Measurements from ENCODE around the gene IFT172.

The IFT172 gene

GRCh38 chr2:27492557-27492956 lies 3.0 kb upstream of the IFT172 start:
- no peak for DNase-seq (ENCODE audit: low read depth)
- TF ChIP-seq MYC (IDR thresholded peaks at IDR 0.05; ENCODE audit: low read depth, low read length) (no peak), CTCF (IDR thresholded peaks at IDR 0.05; ENCODE audit: low read depth, low read length) (no peak), POLR2A (IDR thresholded peaks at IDR 0.05; ENCODE audit: extremely low read depth, insufficient read length) (no peak)
- TF ChIP-seq, protein P1, sequence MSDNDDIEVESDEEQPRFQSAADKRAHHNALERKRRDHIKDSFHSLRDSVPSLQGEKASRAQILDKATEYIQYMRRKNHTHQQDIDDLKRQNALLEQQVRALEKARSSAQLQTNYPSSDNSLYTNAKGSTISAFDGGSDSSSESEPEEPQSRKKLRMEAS (IDR thresholded peaks at IDR 0.05; ENCODE audit: low read depth, low read length), result no peak
- no peak overlapping the region for H3K4me3 ChIP-seq (ENCODE audit: low read depth, low read length)

DNA sequence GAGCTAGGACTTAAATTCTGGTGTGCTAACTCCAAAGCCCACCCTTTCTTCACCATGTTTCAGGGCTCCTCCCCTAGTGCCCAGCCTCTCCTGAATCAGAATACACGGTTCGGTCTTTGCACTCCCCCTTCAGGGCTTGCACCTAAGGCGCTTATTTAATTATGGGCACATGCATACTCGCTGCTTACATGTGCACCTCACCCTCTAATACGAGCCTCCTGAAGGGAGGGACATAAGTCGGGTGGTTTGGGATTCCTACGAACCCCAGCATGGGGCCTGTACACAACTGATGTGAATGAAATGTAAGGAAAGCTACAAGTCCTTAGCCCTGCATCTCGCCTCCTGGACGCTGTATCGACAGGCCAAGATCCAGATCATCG lies 435 bp downstream of the IFT172 start:
- H3K4me3 ChIP-seq (ENCODE audit: low read depth, low read length), result peak overlapping the region; percentile 96
- peak; percentile 50 for DNase-seq (ENCODE audit: low read depth)
- TF ChIP-seq, protein P1 (IDR thresholded peaks at IDR 0.05; ENCODE audit: low read depth, low read length), result no peak

DNA sequence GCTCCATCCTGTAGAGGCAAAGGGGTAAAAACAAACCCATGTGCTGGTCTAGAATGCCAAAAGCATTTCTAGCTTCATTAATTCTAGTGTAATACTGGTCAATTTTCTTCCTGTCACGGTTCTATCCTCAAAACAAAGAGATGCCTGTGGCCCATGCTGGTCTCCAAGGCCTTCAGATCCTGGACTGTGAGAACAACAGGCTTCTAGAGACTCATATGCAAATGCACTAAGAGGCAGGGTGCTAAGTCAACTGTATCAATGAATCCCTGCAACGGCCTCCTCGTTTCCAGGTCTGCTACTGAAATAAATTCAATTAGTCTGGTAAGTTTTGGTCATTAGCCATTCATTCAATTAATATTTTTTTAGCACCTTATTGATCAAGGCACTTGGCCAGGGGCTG lies 4.0 kb downstream of the IFT172 start:
- TF ChIP-seq, protein P1 (IDR thresholded peaks at IDR 0.05; ENCODE audit: low read depth, low read length), result no peak
- TF ChIP-seq MYC (IDR thresholded peaks at IDR 0.05; ENCODE audit: low read depth, low read length) (no peak), POLR2A (IDR thresholded peaks at IDR 0.05; ENCODE audit: extremely low read depth, insufficient read length) (no peak), CTCF (IDR thresholded peaks at IDR 0.05; ENCODE audit: low read depth, low read length) (no peak)
- no peak overlapping the region for H3K4me3 ChIP-seq (ENCODE audit: low read depth, low read length)
- DNase-seq (ENCODE audit: low read depth), result no peak

DNA sequence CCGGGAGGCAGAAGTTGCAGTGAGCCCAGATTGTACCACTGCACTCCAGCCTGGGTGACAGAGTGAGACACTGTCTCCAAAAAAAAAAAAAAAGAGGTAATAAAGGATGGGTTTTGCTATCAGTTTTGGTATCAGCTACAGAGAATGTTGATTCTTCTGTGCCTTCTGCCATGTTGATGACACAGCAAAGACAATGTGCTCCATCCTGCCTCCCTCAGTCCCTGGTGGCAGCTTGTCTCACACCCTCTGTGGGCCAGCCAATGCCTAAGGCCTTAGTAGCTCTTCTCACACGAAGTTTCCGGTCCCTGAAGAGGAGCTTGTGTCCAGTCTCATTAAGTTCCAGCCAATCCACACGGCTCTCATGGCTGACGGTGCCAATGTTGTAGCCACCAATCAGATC lies 17.6 kb downstream of the IFT172 start:
- no peak for DNase-seq (ENCODE audit: low read depth)
- TF ChIP-seq POLR2A (IDR thresholded peaks at IDR 0.05; ENCODE audit: extremely low read depth, insufficient read length) (no peak), MYC (IDR thresholded peaks at IDR 0.05; ENCODE audit: low read depth, low read length) (no peak), CTCF (IDR thresholded peaks at IDR 0.05; ENCODE audit: low read depth, low read length) (no peak)
- TF ChIP-seq, protein P1 (IDR thresholded peaks at IDR 0.05; ENCODE audit: low read depth, low read length), result no peak

DNA sequence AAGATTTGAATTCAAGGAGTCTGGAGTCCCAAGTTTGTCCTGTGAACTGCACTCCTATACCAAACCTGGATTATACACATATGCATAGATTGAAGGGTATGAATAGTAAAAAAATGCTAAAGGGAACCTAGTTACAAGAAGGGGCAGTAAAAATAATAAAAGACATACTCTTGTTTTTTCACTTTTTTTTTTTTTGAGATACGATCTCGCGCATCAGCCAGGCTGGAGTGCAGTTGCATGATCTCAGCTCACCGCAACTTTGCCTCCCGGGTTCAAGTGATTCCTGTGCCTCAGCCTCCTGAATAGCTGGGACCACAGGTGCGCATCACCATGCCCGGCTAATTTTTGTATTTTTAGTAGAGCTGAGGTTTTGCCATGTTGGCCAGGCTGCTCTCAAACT lies 25.1 kb downstream of the IFT172 start:
- TF ChIP-seq MYC (IDR thresholded peaks at IDR 0.05; ENCODE audit: low read depth, low read length) (no peak), POLR2A (IDR thresholded peaks at IDR 0.05; ENCODE audit: extremely low read depth, insufficient read length) (no peak), CTCF (IDR thresholded peaks at IDR 0.05; ENCODE audit: low read depth, low read length) (no peak)
- TF ChIP-seq, protein P1 (IDR thresholded peaks at IDR 0.05; ENCODE audit: low read depth, low read length), result no peak
- H3K4me3 ChIP-seq (ENCODE audit: low read depth, low read length), result no peak overlapping the region
- no peak for DNase-seq (ENCODE audit: low read depth)

More for the DNA sequence above, 17.6 kb downstream of the IFT172 start:
- no peak overlapping the region for H3K4me3 ChIP-seq (ENCODE audit: low read depth, low read length)

DNA sequence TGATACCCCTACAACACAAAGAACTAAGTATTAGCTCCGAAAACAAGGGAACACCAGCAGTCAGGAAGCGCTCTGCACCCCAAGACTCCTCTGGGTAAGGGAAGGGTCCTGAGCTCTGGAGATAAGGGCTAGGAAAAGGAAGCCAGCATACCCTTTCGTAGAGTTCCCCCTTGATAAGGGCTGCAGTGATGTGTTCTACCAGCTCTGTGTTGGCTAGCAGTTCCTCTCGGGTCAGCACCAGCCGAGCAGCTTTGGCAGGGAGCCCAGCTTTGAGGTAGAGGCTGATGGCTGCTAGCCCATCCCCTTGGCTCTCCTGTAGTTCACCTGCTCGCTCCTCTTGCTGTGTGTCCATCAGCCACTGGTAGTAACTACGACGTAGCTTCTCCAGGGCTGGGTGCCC lies 28.4 kb downstream of the IFT172 start:
- no peak overlapping the region for H3K4me3 ChIP-seq (ENCODE audit: low read depth, low read length)
- DNase-seq (ENCODE audit: low read depth), result no peak
- TF ChIP-seq POLR2A (IDR thresholded peaks at IDR 0.05; ENCODE audit: extremely low read depth, insufficient read length) (no peak), MYC (IDR thresholded peaks at IDR 0.05; ENCODE audit: low read depth, low read length) (no peak), CTCF (IDR thresholded peaks at IDR 0.05; ENCODE audit: low read depth, low read length) (no peak)
- TF ChIP-seq, protein P1 (IDR thresholded peaks at IDR 0.05; ENCODE audit: low read depth, low read length), result no peak
